SK-N-SH (cell line): ENCODE measurements around the gene VANGL1.

Experiments used
- CHD2 ChIP-seq: fragments of 150-350 bp; IDR thresholded peaks from 2 replicates; pipeline ENCODE4 v1.6.1; 2018; ENCODE audit warnings: low read length; ENCODE audit not compliant: partially characterized antibody
- EZH2phosphoT487 ChIP-seq: fragments of 200-600 bp; sonication (generic); IDR thresholded peaks from 2 replicates; pipeline ENCODE4 v1.6.1; 2017; ENCODE audit warnings: low read depth, mixed run types, mild to moderate bottlenecking, antibody characterized with exemption, moderate library complexity, borderline replicate concordance
- RXRA ChIP-seq: IDR thresholded peaks from 2 replicates; pipeline ENCODE4 v1.4.0; 2012; ENCODE audit warnings: low read depth, mild to moderate bottlenecking, borderline replicate concordance
- SIN3A ChIP-seq: IDR thresholded peaks from 2 replicates; pipeline ENCODE4 v1.6.1; 2012; ENCODE audit warnings: low read depth, mild to moderate bottlenecking, low read length, moderate library complexity, borderline replicate concordance
- ZBTB33 ChIP-seq: IDR thresholded peaks from 2 replicates; pipeline ENCODE4 v1.4.0; 2012; ENCODE audit warnings: low read depth, borderline replicate concordance
- TF ChIP-seq, protein P1 (sequence below): fragments of 200-600 bp; sonication (generic); IDR thresholded peaks from 2 replicates; pipeline ENCODE4 v1.6.1; 2017; ENCODE audit warnings: antibody characterized with exemption, mild to moderate bottlenecking, moderate library complexity

- TF ChIP-seq, protein P1, sequence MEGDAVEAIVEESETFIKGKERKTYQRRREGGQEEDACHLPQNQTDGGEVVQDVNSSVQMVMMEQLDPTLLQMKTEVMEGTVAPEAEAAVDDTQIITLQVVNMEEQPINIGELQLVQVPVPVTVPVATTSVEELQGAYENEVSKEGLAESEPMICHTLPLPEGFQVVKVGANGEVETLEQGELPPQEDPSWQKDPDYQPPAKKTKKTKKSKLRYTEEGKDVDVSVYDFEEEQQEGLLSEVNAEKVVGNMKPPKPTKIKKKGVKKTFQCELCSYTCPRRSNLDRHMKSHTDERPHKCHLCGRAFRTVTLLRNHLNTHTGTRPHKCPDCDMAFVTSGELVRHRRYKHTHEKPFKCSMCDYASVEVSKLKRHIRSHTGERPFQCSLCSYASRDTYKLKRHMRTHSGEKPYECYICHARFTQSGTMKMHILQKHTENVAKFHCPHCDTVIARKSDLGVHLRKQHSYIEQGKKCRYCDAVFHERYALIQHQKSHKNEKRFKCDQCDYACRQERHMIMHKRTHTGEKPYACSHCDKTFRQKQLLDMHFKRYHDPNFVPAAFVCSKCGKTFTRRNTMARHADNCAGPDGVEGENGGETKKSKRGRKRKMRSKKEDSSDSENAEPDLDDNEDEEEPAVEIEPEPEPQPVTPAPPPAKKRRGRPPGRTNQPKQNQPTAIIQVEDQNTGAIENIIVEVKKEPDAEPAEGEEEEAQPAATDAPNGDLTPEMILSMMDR: no peak
- TF ChIP-seq EZH2phosphoT487 (no peak), CHD2 (no peak), SIN3A (no peak), ZBTB33 (no peak), RXRA (no peak)
These were observed 86.0 kb downstream of the VANGL1 start for GRCh38 chr1:115727706-115728249.
